ENCODE measurements around the gene DISC1. TPM values are rescaled to one million over a fixed set of nuclear protein-coding genes. Genes with fewer than 3 reads are reported as not detected.

Gene DISC1
- total RNA-seq, 1 experiment from 2014 or later, result 6.3 TPM

GRCh38 chr1:231839999-231840398 lies 213.4 kb downstream of the DISC1 start:
- no peak for DNase-seq
- no peak overlapping the region for H3K4me3 ChIP-seq (ENCODE audit: insufficient read depth, low read depth, low read length)
- H3K36me3 ChIP-seq (replicated peaks; ENCODE audit: control insufficient read depth, insufficient read depth, low read length), result no peaks in the 10 kb centered on the region
- H3K27me3 ChIP-seq (ENCODE audit: control insufficient read depth, insufficient read depth, low read length), result no peaks in the 10 kb centered on the region

GRCh38 chr1:231841616-231842344 lies 215.2 kb downstream of the DISC1 start:
- no peak overlapping the region for H3K4me3 ChIP-seq (ENCODE audit: insufficient read depth, low read depth, low read length)
- DNase-seq, result no peak
- no peaks in the 10 kb centered on the region for H3K36me3 ChIP-seq (replicated peaks; ENCODE audit: control insufficient read depth, insufficient read depth, low read length)
- no peaks in the 10 kb centered on the region for H3K27me3 ChIP-seq (ENCODE audit: control insufficient read depth, insufficient read depth, low read length)

GRCh38 chr1:231842441-231842840 lies 215.9 kb downstream of the DISC1 start:
- Histone ChIP-seq H3K4me3 (ENCODE audit: insufficient read depth, low read depth, low read length) (no peak overlapping the region), H3K27me3 (ENCODE audit: control insufficient read depth, insufficient read depth, low read length) (no peaks in the 10 kb centered on the region), H3K36me3 (replicated peaks; ENCODE audit: control insufficient read depth, insufficient read depth, low read length) (no peaks in the 10 kb centered on the region)
- no peak for DNase-seq

- Histone ChIP-seq H3K4me3 (ENCODE audit: insufficient read depth, low read depth, low read length) (no peak overlapping the region), H3K36me3 (replicated peaks; ENCODE audit: control insufficient read depth, insufficient read depth, low read length) (no peaks in the 10 kb centered on the region), H3K27me3 (ENCODE audit: control insufficient read depth, insufficient read depth, low read length) (no peaks in the 10 kb centered on the region)
- no peak for DNase-seq
Measured at GRCh38 chr1:231844986-231845502, 218.5 kb downstream of the DISC1 start.

- H3K4me3 ChIP-seq (ENCODE audit: insufficient read depth, low read depth, low read length), result no peak overlapping the region
- H3K36me3 ChIP-seq (replicated peaks; ENCODE audit: control insufficient read depth, insufficient read depth, low read length), result no peaks in the 10 kb centered on the region
- H3K27me3 ChIP-seq (ENCODE audit: control insufficient read depth, insufficient read depth, low read length), result no peaks in the 10 kb centered on the region
- DNase-seq, result no peak
Measured at GRCh38 chr1:231847612-231848397, 221.2 kb downstream of the DISC1 start.

- Histone ChIP-seq H3K4me3 (ENCODE audit: insufficient read depth, low read depth, low read length) (no peak overlapping the region), H3K27me3 (ENCODE audit: control insufficient read depth, insufficient read depth, low read length) (no peaks in the 10 kb centered on the region), H3K36me3 (replicated peaks; ENCODE audit: control insufficient read depth, insufficient read depth, low read length) (no peaks in the 10 kb centered on the region)
- no peak for DNase-seq
Measured at GRCh38 chr1:231849981-231850380, 223.4 kb downstream of the DISC1 start.

- DNase-seq, result no peak
- no peaks in the 10 kb centered on the region for H3K27me3 ChIP-seq (ENCODE audit: control insufficient read depth, insufficient read depth, low read length)
- no peaks in the 10 kb centered on the region for H3K36me3 ChIP-seq (replicated peaks; ENCODE audit: control insufficient read depth, insufficient read depth, low read length)
- H3K4me3 ChIP-seq (ENCODE audit: insufficient read depth, low read depth, low read length), result no peak overlapping the region
Measured at GRCh38 chr1:231850786-231851185, 224.2 kb downstream of the DISC1 start.

- no peak overlapping the region for H3K4me3 ChIP-seq (ENCODE audit: insufficient read depth, low read depth, low read length)
- H3K27me3 ChIP-seq (ENCODE audit: control insufficient read depth, insufficient read depth, low read length), result no peaks in the 10 kb centered on the region
- DNase-seq, result no peak
- H3K36me3 ChIP-seq (replicated peaks; ENCODE audit: control insufficient read depth, insufficient read depth, low read length), result no peaks in the 10 kb centered on the region
Measured at GRCh38 chr1:231853588-231854207, 227.1 kb downstream of the DISC1 start.

GRCh38 chr1:231855361-231855760 lies 228.8 kb downstream of the DISC1 start:
- no peaks in the 10 kb centered on the region for H3K36me3 ChIP-seq (replicated peaks; ENCODE audit: control insufficient read depth, insufficient read depth, low read length)
- no peak overlapping the region for H3K4me3 ChIP-seq (ENCODE audit: insufficient read depth, low read depth, low read length)
- DNase-seq, result no peak
- H3K27me3 ChIP-seq (ENCODE audit: control insufficient read depth, insufficient read depth, low read length), result no peaks in the 10 kb centered on the region

- Histone ChIP-seq H3K27me3 (ENCODE audit: control insufficient read depth, insufficient read depth, low read length) (no peaks in the 10 kb centered on the region), H3K4me3 (ENCODE audit: insufficient read depth, low read depth, low read length) (no peak overlapping the region), H3K36me3 (replicated peaks; ENCODE audit: control insufficient read depth, insufficient read depth, low read length) (no peaks in the 10 kb centered on the region)
- no peak for DNase-seq
Measured at GRCh38 chr1:231855926-231856325, 229.3 kb downstream of the DISC1 start.

- peak; percentile 43 for DNase-seq
- H3K36me3 ChIP-seq (replicated peaks; ENCODE audit: control insufficient read depth, insufficient read depth, low read length), result no peaks in the 10 kb centered on the region
- no peak overlapping the region for H3K4me3 ChIP-seq (ENCODE audit: insufficient read depth, low read depth, low read length)
- H3K27me3 ChIP-seq (ENCODE audit: control insufficient read depth, insufficient read depth, low read length), result no peaks in the 10 kb centered on the region
Measured at GRCh38 chr1:231856426-231856825, 229.8 kb downstream of the DISC1 start.

GRCh38 chr1:231856894-231857293 lies 230.3 kb downstream of the DISC1 start:
- Histone ChIP-seq H3K36me3 (replicated peaks; ENCODE audit: control insufficient read depth, insufficient read depth, low read length) (no peaks in the 10 kb centered on the region), H3K4me3 (ENCODE audit: insufficient read depth, low read depth, low read length) (no peak overlapping the region), H3K27me3 (ENCODE audit: control insufficient read depth, insufficient read depth, low read length) (no peaks in the 10 kb centered on the region)
- no peak for DNase-seq

- DNase-seq, result no peak
- Histone ChIP-seq H3K27me3 (ENCODE audit: control insufficient read depth, insufficient read depth, low read length) (no peaks in the 10 kb centered on the region), H3K36me3 (replicated peaks; ENCODE audit: control insufficient read depth, insufficient read depth, low read length) (no peaks in the 10 kb centered on the region), H3K4me3 (ENCODE audit: insufficient read depth, low read depth, low read length) (no peak overlapping the region)
Measured at GRCh38 chr1:231857609-231858135, 231.1 kb downstream of the DISC1 start.

GRCh38 chr1:231860221-231861088 lies 233.9 kb downstream of the DISC1 start:
- DNase-seq, result no peak
- no peaks in the 10 kb centered on the region for H3K27me3 ChIP-seq (ENCODE audit: control insufficient read depth, insufficient read depth, low read length)
- no peak overlapping the region for H3K4me3 ChIP-seq (ENCODE audit: insufficient read depth, low read depth, low read length)
- H3K36me3 ChIP-seq (replicated peaks; ENCODE audit: control insufficient read depth, insufficient read depth, low read length), result no peaks in the 10 kb centered on the region

Measured in H7 (cell line).